CD4-positive, alpha-beta T cell treated with Interleukin-4 for 1 hour (primary cell): ENCODE data around the gene CRABP1.

Experiments
- DNase-seq, 2 donors: peaks; one replicate each; pipeline ENCODE4 v3.0.0-alpha.2; 2020 to 2022

CRABP1 gene

DNA sequence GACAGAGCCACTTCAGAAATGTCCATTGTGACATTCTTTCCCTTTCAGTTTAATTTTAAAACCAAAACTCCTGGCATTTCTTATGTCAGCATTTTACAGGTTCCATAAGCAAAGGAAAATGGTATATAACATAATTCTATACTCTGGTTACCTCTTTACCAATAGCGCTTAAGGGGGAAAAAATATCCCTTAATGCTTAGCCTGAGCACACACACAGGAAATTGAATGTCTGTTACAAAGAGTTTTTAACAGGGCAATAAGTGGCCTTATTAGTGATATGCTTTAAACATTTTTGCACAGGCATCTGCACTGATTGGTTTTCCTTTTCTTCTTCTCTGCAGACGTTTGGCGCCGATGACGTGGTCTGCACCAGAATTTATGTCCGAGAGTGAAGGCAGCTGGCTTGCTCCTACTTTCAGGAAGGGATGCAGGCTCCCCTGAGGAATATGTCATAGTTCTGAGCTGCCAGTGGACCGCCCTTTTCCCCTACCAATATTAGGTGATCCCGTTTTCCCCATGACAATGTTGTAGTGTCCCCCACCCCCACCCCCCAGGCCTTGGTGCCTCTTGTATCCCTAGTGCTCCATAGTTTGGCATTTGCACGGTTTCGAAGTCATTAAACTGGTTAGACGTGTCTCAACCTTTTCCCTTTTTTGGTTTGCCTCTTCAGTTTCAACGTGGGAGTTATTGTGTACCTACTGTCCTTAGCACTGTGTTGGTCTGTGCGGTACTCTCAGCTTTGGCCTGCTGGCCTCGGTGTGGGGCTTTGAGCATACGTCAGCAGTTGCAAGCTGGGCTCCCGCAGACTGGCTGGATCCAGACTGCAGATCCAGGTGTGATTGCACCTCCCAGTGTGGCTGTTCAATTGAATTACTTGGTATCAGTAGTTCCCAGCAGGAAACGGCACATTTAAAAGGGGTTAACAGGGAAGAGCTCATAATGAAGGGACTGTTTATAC lies 7.7 kb downstream of the CRABP1 start:
- DNase-seq: no peak

DNA sequence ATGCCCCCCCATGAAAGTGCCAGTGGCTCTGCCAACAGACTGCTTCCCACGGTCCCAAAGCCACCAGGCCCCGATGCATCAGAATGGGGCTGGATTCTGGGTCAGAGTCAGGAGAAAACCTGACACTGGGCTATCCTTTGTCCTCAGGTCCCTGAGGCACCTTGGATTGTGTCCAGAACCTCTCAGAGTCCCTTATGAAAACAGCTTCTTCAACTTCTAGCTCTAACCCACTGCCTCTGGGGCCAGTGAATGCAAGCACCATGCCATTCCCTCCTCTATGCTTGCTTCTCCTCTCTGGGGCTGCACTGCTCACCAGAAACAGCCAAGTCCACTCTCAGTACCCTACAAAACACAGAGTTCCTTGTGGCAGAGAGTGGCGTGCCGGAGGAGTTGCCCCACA lies 9.9 kb downstream of the CRABP1 start:
- DNase-seq: no peak

DNA sequence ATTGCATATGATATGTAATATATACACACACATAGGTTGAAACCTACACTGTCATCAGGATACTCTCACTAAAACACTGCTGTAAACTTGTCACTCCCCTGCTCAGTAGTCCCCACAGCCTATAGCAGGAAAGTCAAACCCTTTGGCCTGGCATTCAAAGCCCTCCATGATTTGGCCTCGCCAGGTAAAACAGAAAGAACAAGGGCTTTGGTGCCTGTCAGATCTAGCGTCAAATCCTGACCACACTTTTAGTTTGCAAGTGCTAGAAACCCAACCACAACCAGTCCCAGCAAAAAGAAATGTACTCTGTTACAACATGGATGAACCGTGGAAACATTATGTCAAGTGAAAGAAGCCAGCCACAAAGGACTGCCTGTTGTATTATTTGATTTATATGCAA lies 11.4 kb downstream of the CRABP1 start:
- no peak for DNase-seq

DNA sequence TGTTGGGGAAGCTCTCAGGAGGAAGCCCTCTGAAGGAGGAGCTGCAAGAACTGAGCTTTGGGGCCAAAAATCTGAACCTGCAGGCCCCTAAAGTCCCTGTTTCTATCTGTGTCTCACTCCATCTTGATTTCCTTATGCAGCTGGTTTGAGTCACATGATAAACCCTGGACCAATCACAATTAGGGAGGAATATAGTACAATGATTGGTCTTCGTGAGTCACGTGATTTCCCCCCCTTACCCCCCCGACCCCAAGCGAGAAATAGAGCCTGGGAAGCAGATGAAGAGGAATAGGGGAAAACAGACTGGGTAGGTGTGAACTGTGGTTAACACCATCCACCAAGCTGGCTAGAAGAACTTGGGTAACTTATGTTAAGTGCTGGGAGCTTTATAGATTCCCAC lies 12.9 kb downstream of the CRABP1 start:
- DNase-seq: peak in 1 of 2 donors; percentile 6

DNA sequence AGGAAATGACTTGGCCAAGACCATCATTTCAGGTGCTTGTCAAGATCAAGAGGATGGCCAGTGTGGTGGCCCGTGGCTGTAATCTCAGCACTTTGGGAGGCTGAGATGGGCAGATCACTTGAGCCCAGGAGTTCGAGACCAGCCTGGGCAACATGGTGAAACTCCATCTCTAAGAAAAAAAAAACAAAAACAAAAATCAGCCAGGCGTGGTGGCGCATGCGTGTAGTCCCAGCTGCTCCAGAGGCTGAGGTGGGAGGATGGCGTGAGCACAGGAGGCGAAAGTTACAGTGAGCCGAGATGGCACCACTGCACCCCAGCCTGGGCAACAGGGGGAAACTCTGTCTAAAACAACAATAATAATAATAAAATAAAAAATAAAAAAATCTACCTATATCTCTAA lies 15.0 kb downstream of the CRABP1 start:
- no peak for DNase-seq

DNA sequence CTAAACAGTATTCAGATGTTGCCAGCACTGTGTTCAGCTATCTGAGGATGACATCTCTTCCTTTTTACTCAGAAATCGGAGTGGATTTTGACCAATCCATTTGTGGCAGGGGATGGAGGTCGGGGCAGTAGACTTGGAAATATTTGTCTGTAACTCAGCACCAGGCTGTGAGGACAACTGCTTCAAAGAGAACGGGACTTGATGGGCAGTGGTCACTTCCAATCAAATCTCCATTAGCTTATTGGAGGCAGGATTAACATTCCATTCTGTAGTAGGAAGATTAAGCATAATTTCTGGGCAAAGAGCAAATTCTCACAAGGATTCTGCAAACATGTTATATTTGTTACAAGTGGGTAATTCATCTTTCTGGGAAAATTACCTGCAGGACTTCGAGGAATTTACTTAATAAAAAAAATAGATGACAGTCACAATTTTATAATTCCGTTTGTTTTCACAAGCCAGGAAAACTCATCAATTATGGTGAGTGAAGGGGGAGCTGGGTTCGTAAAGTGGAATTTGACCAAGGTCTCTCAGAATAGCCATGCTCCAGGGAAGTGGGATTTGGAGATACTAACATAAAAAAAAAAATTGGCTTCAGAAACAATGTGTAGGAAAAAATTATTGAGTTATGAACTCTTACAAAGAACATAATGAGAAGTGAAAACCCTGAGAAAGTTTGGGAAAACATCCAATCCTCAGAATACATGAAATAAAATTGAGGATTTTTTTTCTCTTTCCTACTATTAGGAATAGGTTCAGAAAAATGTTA lies 18.1 kb downstream of the CRABP1 start:
- no peak for DNase-seq

DNA sequence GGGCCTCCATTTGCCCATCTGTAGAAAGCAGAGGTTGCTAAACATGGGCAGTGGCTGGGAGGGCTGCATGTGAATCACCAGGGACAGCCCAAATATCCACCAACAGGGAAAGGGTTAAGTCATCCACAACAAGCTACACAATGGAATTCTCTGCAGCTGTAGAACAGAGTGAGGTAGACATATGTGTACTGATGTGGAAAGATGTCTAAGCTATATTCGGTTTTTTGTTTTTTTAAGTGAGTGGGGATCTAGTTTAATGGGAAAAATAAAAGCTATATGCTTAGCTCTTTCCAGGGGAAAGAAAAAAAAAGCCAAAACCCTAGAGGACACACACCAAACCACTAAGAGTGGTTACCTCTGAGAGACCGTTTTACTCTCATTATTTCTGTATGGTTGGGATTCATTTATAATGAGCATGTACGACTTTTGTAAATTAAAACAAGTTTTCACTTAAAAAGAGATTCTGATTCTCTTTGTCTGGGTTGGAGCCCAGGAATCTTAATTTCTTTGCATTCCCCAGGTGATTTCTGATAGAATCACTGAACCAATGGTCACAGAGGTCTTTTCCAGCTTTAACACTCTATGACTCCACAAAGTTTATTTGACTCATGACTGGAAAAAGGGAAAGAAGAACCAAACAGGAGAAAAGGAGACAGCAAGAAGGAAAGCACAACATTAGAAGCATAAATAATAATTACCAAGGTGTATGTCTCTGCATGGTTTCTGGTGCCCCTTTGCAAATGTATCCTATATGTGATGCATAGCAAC lies 19.1 kb downstream of the CRABP1 start:
- no peak for DNase-seq

DNA sequence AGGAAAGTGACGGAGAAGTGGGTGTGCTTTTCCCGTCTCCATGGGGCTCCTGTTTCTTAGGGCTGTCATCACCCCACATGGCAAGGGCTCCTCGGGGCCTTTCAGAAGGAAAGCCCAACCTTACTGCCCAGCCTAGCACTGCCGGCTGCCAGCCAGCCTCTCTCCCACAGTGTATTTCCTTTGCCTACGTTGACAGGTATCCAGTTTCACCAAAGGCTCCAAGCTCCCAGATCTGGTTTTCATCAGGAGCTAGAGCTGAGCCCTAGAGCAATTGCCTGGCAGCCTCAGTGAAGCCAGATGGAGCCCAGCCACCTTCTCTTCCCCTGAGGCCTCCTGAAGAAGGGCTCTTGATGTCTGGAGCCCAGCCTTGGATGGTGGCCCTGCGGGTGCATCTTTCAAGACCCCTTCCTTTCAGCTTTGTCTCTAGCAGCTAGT lies 20.2 kb downstream of the CRABP1 start:
- no peak for DNase-seq

DNA sequence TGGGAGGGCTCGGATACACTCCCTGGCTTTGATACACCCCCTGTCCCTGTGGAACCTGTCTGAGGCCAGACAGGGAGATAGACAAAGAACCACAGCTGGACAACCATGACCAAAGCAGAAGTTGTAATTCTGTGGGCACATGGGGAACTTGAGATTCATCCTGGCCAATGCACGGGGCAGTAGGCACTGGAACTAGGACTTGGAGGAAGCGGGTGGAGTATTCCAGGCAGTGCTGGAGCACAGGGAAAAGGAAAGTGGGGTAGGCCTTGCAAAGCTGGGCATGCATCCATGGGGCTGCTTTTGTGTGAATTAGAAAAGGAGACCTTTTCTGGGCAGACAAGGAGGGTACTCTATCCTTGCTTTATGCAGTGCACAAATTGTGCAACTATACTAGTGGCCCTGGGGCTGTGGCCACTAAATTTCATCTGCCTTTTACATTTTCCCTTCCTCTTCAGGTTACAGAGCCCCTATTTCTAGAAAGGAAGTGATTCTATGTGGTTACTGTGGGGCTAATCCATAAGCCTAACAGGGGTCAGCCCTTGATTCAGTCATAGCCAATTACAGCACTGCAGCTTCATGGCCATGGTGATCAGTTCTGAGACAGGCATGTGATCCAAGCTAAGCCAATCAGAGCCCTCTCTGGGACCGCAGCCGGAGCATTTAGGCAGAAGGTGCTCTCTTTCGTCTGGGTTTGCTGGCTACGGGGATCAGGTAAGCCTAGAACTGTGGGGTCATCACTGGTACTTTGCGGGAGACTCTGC lies 21.0 kb downstream of the CRABP1 start:
- DNase-seq: no peak

DNA sequence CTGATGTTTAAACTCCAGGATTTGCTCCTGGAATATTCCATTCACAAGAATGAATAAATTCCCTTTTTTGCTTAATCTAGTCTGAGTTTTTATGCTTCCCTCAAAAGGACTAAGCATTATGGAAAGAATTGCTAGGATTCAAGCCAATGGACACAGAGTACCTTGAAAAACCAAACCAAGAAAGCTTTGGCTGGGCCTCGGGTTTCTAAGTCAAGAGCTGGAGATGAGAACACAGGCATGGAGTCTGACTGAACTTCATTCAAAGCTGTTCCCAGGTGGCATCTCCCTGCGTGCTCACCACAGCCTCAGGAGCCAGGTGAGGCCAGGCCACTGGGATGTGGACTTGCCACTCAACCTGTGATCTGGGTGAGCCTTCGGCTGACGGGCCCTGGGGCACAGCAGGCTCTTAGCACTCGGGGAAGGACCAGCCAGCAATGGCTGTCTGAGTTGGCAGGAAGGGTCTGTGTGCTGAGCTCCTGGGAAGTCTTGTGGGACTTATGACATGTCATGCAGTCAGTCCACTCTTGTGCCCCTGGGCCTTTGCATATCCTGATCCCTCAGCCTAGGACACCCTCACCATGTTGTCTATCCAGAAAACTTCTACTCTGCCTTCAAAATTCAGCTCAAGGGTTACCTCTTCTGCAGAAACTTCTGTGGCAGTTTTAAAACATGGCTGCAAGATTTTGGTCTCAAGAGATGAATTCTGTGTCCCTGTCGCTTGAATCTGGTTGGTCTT lies 21.8 kb downstream of the CRABP1 start:
- DNase-seq: no peak

DNA sequence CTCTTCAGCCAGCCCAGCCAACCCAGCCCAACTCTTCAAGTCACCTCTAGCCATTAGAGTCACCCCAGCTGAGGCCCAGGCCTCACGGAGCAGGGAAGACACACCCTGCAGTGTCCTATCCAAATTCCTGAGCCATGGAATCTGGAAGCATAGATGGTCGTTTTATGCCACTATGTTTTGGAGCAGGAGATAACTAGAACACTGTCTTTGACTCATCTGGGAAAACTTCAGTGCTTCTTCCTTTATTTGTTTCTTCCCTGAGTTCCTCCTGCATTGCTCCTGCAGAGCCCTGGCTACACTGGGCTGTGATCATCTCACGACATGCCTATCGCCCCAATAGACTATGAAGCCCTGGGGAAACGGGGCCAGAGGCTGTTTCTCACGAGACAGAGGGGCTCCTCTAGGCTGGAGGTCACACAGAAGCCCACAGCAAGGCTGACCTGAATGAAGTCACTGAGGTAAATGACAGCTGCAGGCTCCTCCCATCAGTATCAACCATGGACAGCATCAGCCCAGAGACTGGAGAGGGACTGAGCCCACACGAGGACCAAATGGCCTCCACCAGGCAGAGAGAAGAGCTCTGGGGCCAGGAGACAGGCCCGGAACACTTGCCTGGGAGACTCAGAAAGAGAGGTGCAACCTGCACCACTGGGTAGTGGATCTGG lies 22.7 kb downstream of the CRABP1 start:
- DNase-seq: no peak

DNA sequence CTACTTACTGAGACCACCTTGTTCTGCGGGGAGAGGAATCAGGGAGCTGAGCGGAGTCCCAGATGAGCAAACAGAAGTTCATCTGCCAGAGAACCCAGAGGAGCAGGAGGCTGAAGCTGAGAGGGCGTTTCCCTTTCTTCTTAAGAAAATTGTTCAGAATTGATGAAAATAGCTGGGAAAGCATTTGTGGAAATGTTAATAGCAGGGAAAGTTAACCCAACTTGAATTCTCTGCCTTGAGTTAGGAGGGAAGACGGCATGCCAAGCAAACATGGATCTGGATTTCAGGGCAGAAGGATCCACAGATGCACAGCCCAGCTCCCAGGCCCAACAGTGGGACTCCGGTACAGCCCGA lies 23.2 kb downstream of the CRABP1 start:
- DNase-seq: no peak

DNA sequence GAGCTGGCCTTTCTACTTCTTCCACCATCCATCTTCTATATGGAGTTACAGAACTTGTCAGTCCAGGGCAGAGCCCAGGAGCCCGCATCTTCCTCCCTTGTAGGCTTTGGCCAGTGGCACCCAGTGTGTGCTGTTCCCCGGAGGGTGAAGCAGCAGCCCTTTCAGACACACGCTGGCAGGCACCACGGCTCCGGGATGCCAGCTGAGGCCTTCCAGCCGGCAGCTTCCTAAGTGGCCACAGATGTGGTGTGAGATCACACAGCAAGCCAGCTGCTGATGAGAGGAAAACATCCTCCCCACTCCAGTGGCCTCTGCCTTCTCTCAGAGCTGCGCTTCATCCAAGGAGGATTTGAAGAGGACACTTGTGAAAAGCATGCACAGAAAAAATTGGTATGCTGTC lies 24.1 kb downstream of the CRABP1 start:
- no peak for DNase-seq

DNA sequence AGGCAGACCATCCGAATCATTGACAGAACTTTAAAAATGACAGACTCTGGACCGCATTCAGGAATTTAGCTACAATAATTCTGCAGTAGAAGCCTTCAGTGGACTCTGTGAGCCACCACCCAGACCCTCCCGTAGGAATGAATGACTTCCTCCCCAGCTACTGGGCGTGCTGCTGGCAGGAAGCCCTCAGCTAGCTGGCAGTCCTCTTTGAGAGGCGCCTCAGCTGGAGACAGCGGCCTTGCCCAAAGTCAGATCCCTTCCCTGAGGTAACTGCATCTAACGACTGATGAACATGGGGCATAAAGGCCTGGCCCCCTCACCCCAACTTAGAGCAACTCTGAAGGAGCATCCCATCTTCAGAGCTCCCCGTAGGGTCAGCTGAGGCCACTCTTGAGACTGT lies 25.8 kb downstream of the CRABP1 start:
- no peak for DNase-seq

DNA sequence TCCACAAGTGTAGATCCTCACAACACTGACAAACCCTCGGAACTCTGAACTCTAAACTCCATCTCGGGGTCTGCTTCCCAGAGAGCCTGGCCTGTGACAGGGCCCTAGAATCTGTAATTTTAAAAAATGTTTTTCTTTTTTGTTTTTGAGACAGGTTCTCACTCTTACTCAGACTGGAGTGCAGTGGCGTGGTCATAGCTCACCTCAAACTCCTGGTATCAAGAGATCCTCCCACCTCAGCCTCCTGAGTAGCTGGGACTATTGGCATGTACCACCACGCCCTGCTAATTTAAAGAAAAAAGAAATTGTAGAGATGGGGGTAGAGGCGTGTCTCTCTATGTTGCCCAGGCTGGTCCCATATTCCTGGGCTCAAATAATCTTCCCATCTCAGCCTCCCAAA lies 26.2 kb downstream of the CRABP1 start:
- no peak for DNase-seq

DNA sequence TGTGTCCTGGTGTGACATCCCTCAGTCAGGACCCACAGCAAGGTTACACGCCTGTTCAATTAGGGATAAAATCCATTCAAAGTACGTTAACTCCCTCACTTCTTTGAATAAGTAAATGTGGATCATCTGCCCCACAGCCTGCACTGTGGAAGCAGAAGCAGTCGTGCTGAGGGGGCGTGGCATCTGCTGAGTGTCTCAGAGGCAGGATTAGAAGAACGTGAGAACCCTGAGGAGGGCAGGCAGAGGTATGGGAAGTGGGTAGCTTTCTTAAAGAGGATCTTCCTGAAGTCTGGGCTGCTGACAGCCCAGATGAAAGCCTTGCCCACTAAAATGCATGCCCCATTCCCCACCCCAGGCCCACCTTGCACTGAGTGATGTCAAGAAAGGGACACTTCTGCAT lies 28.5 kb downstream of the CRABP1 start:
- no peak for DNase-seq

DNA sequence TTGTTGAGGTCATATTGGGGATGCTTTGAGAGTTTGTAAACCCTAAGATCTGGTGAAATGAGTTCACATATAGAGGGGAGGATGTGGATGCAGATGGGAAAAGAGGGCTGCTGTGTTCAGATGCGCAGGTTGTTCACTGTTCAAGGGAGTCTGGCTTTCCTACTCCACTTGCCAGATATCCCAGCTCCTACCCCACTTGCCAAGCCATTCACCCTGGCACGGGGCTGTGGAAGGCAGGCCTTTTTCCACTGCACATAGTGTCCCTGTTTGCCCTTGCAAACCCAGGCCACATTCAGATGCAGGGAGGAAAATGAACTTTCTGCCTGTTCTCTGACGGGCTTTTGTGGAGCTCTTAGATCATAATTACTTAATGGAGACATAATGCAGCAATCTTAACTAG lies 29.0 kb downstream of the CRABP1 start:
- no peak for DNase-seq

DNA sequence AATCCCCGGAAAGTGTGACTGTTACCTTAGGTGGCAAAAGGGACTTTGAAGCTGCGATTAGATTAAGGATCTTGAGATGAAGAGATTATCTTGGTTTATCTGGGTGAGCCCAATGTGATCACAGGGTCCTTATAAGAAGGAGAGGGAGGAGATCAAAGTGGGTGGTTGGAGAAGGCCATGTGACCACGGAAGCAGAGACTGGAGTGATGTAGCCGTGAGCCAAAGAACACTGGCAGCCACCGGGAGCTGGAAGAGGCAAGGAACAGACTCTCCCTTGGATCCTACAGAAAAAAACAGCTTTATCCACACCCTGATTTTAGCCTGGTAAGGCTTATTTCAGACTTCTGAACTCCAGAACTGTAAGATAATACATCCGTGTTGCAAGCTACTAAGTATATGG lies 29.9 kb downstream of the CRABP1 start:
- DNase-seq: no peak

DNA sequence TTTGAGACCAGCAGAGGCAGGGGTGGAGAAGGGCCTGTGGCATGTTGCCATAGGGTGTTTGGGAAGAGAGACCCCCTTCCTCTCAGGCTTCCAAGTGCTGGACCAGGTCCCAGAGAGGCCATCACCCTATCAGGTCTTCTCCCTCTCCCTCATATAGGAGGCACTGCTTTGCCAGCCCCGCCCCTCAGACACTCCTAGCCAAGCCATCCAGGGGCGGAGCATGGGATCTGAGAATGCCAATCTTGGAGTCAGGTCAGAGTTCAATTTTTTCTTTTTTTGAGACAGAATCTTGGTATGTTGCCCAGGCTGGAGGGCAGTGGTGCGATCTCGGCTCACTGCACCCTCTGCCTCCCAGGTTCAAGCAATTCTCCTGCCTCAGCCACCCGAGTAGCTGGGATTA lies 32.7 kb downstream of the CRABP1 start:
- DNase-seq: no peak

DNA sequence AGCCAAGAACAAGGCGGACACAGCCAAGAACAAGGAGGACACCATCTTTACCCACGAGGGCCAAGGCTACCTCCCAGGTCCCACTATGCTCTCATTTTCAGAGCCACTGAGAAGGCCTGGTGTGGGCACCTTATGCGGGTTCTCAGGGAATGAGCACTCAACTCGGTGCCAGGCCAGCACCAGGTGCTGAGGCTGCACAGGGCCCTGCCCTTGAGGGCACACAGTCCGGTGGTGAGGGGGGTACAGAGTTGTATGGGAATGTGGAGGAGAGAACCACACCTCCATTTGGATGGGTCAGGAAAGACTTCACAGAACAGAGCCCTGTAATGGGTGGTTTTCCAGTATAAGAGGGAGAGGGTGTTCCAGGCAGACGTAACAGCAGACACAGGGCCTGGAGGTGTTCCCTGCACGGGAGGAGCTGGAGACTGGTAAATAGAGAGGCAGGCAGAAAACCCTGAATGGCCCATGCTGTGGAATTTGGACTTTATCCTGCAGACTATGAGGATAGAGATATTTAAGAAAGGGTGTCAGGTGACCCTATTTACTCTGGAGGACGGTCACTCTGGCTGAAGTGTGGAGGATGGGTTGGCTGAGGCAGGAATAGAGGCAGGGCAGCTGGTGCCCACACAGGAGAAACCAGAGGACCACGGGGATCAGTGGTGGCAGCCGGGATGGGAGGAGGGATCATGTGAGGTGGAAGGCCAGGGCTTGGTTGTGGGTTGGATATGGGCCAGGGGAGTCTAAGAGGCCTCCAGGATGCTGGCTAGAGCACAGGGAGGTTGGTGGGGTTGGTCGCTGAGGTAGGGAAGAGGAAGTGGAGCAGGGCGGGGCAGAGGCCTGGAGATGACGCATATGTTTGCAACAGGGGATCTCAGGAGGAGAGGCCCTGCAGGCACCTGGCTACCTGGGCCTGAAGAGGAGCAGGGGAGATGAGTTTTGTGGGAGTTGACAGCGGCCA lies 34.6 kb downstream of the CRABP1 start:
- peak in 1 of 2 donors; percentile 32 for DNase-seq
